SK-N-SH (cell line): ENCODE data around the gene SS18. TPM values are rescaled to one million over a fixed set of nuclear protein-coding genes. Genes with fewer than 3 reads are reported as not detected.

Experiments used
- CTCF ChIA-PET: fragments of 300-600, 350-600 bp; formaldehyde crosslinking; extraction: SDS; loops from one replicate; lab custom pipeline; 2021; lab: Yijun Ruan, JAX
- POLR2A ChIA-PET: fragments of 350-600 bp; sonication (Branson Sonifier 250); formaldehyde crosslinking; extraction: SDS; loops from one replicate; lab custom pipeline; 2020; ENCODE audit warnings: antibody characterized with exemption, inconsistent platforms; lab: Yijun Ruan, JAX
- DNase-seq: peaks from one replicate; pipeline ENCODE4 v3.0.0; 2012
- H2AFZ ChIP-seq: fragments of 200-600 bp; sonication (generic); 2 replicates; pipeline ENCODE4 v1.8.1; 2016; ENCODE audit warnings: antibody characterized with exemption, mild to moderate bottlenecking, low read depth
- H3F3A ChIP-seq: fragments of 200-600 bp; sonication (generic); replicated peaks from 2 replicates; pipeline ENCODE3; 2016; ENCODE audit warnings: antibody characterized with exemption, mild to moderate bottlenecking; ENCODE audit not compliant: insufficient read depth
- H3K27ac ChIP-seq, 2 experiments: fragments of 200-500 bp in 1 of 2; fragments of 200-600 bp in 1 of 2; sonication (Bioruptor generic) in 1 of 2; sonication (generic), shearing (Covaris generic) in 1 of 2; 2 replicates each; pipeline versions ENCODE4 v1.5.1 to v1.6.1; 2014 to 2016; ENCODE audit warnings: low read depth in 2 of 2, inconsistent platforms in 1 of 2, low read length in 1 of 2, mild to moderate bottlenecking in 1 of 2, mixed read lengths in 1 of 2
- H3K27me3 ChIP-seq: fragments of 200-600 bp; sonication (generic), shearing (Covaris generic); 2 replicates; pipeline ENCODE4 v1.6.1; 2016; ENCODE audit warnings: mixed run types; ENCODE audit not compliant: insufficient read depth
- H3K36me3 ChIP-seq, 2 experiments: fragments of 200-500 bp in 1 of 2; fragments of 200-600 bp in 1 of 2; sonication (Bioruptor generic) in 1 of 2; sonication (generic) in 1 of 2; replicated peaks in 1 of 2; 2 replicates each; pipeline versions ENCODE3 to v1.5.1; 2014 to 2016; ENCODE audit warnings: low read length in 1 of 2, mild to moderate bottlenecking in 1 of 2; ENCODE audit not compliant: insufficient read depth in 2 of 2, control insufficient read depth in 1 of 2
- H3K4me1 ChIP-seq, 2 experiments: fragments of 200-500 bp in 1 of 2; fragments of 200-600 bp in 1 of 2; sonication (Bioruptor generic) in 1 of 2; sonication (generic), shearing (Covaris generic) in 1 of 2; 2 replicates each; pipeline versions ENCODE4 v1.5.1 to v1.6.1; 2014 to 2016; ENCODE audit warnings: low read depth in 1 of 2, low read length in 1 of 2, mixed run types in 1 of 2; ENCODE audit not compliant: insufficient read depth in 2 of 2, control insufficient read depth in 1 of 2
- H3K4me2 ChIP-seq: fragments of 200-600 bp; sonication (generic), shearing (Covaris generic); 2 replicates; pipeline ENCODE4 v1.6.1; 2017; ENCODE audit warnings: mixed run types
- H3K4me3 ChIP-seq, 2 experiments: fragments of 200-500 bp in 1 of 2; fragments of 200-600 bp in 1 of 2; sonication (Bioruptor generic) in 1 of 2; sonication (generic), shearing (Covaris generic) in 1 of 2; 2 replicates each; pipeline versions ENCODE4 v1.5.1 to v1.8.1; 2014 to 2016; ENCODE audit warnings: low read depth in 2 of 2, inconsistent platforms in 1 of 2, low read length in 1 of 2, mild to moderate bottlenecking in 1 of 2, mixed read lengths in 1 of 2, moderate library complexity in 1 of 2
- H3K79me2 ChIP-seq: fragments of 200-600 bp; sonication (generic); 2 replicates; pipeline ENCODE4 v1.8.1; 2017; ENCODE audit warnings: mild to moderate bottlenecking; ENCODE audit not compliant: insufficient read depth
- H3K9ac ChIP-seq: fragments of 200-600 bp; sonication (generic); 2 replicates; pipeline ENCODE4 v1.6.1; 2017; ENCODE audit warnings: mixed run types
- H3K9me2 ChIP-seq: fragments of 200-600 bp; sonication (generic); 2 replicates; pipeline ENCODE4 v1.6.1; 2017; ENCODE audit warnings: mixed run types
- H3K9me3 ChIP-seq: fragments of 200-600 bp; sonication (generic); 2 replicates; pipeline ENCODE4 v1.6.1; 2017; ENCODE audit warnings: mixed run types, mild to moderate bottlenecking, moderate library complexity
- H4K20me1 ChIP-seq: fragments of 200-600 bp; sonication (generic); 2 replicates; pipeline ENCODE4 v1.6.1; 2017; ENCODE audit warnings: mild to moderate bottlenecking, mixed run types; ENCODE audit not compliant: insufficient read depth
- CHD2 ChIP-seq: fragments of 150-350 bp; IDR thresholded peaks from 2 replicates; pipeline ENCODE4 v1.6.1; 2018; ENCODE audit warnings: low read length; ENCODE audit not compliant: partially characterized antibody
- EP300 ChIP-seq, 2 experiments: IDR thresholded peaks; 2 replicates each; pipeline versions ENCODE4 v1.4.0 to v1.6.1; 2012; ENCODE audit warnings: borderline replicate concordance in 1 of 2, low read depth in 1 of 2, low read length in 1 of 2
- EZH2phosphoT487 ChIP-seq: fragments of 200-600 bp; sonication (generic); IDR thresholded peaks from 2 replicates; pipeline ENCODE4 v1.6.1; 2017; ENCODE audit warnings: low read depth, mixed run types, mild to moderate bottlenecking, antibody characterized with exemption, moderate library complexity, borderline replicate concordance
- FOXJ3 ChIP-seq: sonication (generic); formaldehyde crosslinking; IDR thresholded peaks from 2 replicates; pipeline ENCODE4 v1.5.1; 2020; ENCODE audit warnings: mild to moderate bottlenecking, missing genetic modification reagents
- FOXM1 ChIP-seq: IDR thresholded peaks from 2 replicates; pipeline ENCODE4 v1.4.0; 2012; ENCODE audit warnings: low read depth, mild to moderate bottlenecking
- GABPA ChIP-seq: IDR thresholded peaks from 2 replicates; pipeline ENCODE4 v1.4.0; 2012; ENCODE audit warnings: low read depth, mild to moderate bottlenecking
- JUND ChIP-seq: IDR thresholded peaks from 2 replicates; pipeline ENCODE4 v1.4.0; 2012
- MAX ChIP-seq: IDR thresholded peaks from 2 replicates; pipeline ENCODE4 v1.4.0; 2012; ENCODE audit warnings: low read depth
- MEF2A ChIP-seq: IDR thresholded peaks from 2 replicates; pipeline ENCODE4 v1.4.0; 2012; ENCODE audit warnings: low read depth, borderline replicate concordance
- MXI1 ChIP-seq: IDR thresholded peaks from 2 replicates; pipeline ENCODE4 v1.6.1; 2012; ENCODE audit warnings: mild to moderate bottlenecking, low read depth, low read length, improper control_type of control experiment
- NRF1 ChIP-seq: IDR thresholded peaks from 2 replicates; pipeline ENCODE4 v1.6.1; 2012; ENCODE audit warnings: low read depth, mild to moderate bottlenecking, low read length
- PBX3 ChIP-seq: IDR thresholded peaks from 2 replicates; pipeline ENCODE4; 2012
- POLR2AphosphoS5 ChIP-seq: IDR thresholded peaks from 2 replicates; pipeline ENCODE4 v1.6.1; 2012; ENCODE audit warnings: low read depth, low read length
- RAD21 ChIP-seq: IDR thresholded peaks from 2 replicates; pipeline ENCODE4 v1.6.1; 2012; ENCODE audit warnings: mild to moderate bottlenecking, low read length
- RCOR1 ChIP-seq: fragments of 150-350 bp; IDR thresholded peaks from 2 replicates; pipeline ENCODE4 v1.6.1; 2017; ENCODE audit warnings: antibody characterized with exemption, low read length
- RFX5 ChIP-seq: IDR thresholded peaks from 2 replicates; pipeline ENCODE4 v1.6.1; 2012; ENCODE audit warnings: mild to moderate bottlenecking, improper control_type of control experiment, low read length
- SIN3A ChIP-seq: IDR thresholded peaks from 2 replicates; pipeline ENCODE4 v1.6.1; 2012; ENCODE audit warnings: low read depth, mild to moderate bottlenecking, low read length, moderate library complexity, borderline replicate concordance
- SMC3 ChIP-seq: IDR thresholded peaks from 2 replicates; pipeline ENCODE4 v1.6.1; 2012; ENCODE audit warnings: low read depth, low read length, improper control_type of control experiment
- TAF1 ChIP-seq: IDR thresholded peaks from 2 replicates; pipeline ENCODE4 v1.6.1; 2012; ENCODE audit warnings: low read depth, mild to moderate bottlenecking, low read length, moderate library complexity, borderline replicate concordance
- TCF12 ChIP-seq: IDR thresholded peaks from 2 replicates; pipeline ENCODE4 v1.4.0; 2012
- TEAD4 ChIP-seq: IDR thresholded peaks from 2 replicates; pipeline ENCODE4 v1.4.0; 2012; ENCODE audit warnings: mild to moderate bottlenecking, borderline replicate concordance; ENCODE audit not compliant: insufficient read depth
- YY1 ChIP-seq: IDR thresholded peaks from 2 replicates; pipeline ENCODE4 v1.4.0; 2012; ENCODE audit warnings: low read depth, mild to moderate bottlenecking
- WGBS: methylation state at CpG from one replicate; pipeline ENCODE4 v1.1.6; 2017; ENCODE audit warnings: low lambda C conversion rate; 5-methylcytosine and 5-hydroxymethylcytosine counted together
- polyA plus RNA-seq, 3 experiments: library from polyadenylated mRNA; depleted of rRNA; stranded (reverse); fragments of >200 nt; gene quantifications; 2 replicates each; pipeline ENCODE4 v1.2.3, GENCODE V29; 2012
- TF ChIP-seq, protein P1 (sequence below): IDR thresholded peaks from 2 replicates; pipeline ENCODE4 v1.4.0; 2012; ENCODE audit warnings: low read depth, borderline replicate concordance
- TF ChIP-seq, protein P2 (sequence below): fragments of 150-350 bp; IDR thresholded peaks from 2 replicates; pipeline ENCODE4 v1.6.1; 2017; ENCODE audit warnings: antibody characterized with exemption, low read length, low read depth, borderline replicate concordance

SS18 gene
- polyA plus RNA-seq, 1 of the 3 experiments (the other 2 are of a cell fraction): 98.6 TPM

GRCh38 chr18:26071020-26071419, 19.4 kb downstream of the SS18 start:
- no peak for DNase-seq
- Histone ChIP-seq H3K36me3 (peaks cover 79 to 98% of the 10 kb centered on the region in 2 experiments), H3K4me1 (peaks cover 4 to 10% of the 10 kb centered on the region in 2 experiments; a peak in 2 of 4 replicates), H3K9me3 (0 out of 2 replicates have a peak, but pooled peaks cover 14% of the 10 kb centered on the region), H3K4me2 (no peak overlapping the region), H3K9me2 (no peaks in the 10 kb centered on the region; the same call in 1 of the 2 replicates), H4K20me1 (peaks cover 7% of the 10 kb centered on the region; the same call in 1 of the 2 replicates), H3K27me3 (no peaks in the 10 kb centered on the region), H3K27ac (no peak overlapping the region), H3K79me2 (peaks cover 95% of the 10 kb centered on the region), H3K4me3 (0 out of 4 replicates have a peak overlapping the region, but pooled peaks of 1 of the 2 experiments have one; percentile 4), H3F3A (peaks cover 18% of the 10 kb centered on the region), H2AFZ (no peak overlapping the region), H3K9ac (no peak overlapping the region)
- TF ChIP-seq EZH2phosphoT487 (no peak), CHD2 (no peak), POLR2AphosphoS5 (no peak), SMC3 (no peak), PBX3 (no peak), MAX (no peak), MXI1 (no peak), FOXM1 (no peak)
- TF ChIP-seq, protein P1, sequence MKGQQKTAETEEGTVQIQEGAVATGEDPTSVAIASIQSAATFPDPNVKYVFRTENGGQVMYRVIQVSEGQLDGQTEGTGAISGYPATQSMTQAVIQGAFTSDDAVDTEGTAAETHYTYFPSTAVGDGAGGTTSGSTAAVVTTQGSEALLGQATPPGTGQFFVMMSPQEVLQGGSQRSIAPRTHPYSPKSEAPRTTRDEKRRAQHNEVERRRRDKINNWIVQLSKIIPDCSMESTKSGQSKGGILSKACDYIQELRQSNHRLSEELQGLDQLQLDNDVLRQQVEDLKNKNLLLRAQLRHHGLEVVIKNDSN: no peak
- CTCF ChIA-PET: no interaction called here
- POLR2A ChIA-PET: no interaction called here

DNA sequence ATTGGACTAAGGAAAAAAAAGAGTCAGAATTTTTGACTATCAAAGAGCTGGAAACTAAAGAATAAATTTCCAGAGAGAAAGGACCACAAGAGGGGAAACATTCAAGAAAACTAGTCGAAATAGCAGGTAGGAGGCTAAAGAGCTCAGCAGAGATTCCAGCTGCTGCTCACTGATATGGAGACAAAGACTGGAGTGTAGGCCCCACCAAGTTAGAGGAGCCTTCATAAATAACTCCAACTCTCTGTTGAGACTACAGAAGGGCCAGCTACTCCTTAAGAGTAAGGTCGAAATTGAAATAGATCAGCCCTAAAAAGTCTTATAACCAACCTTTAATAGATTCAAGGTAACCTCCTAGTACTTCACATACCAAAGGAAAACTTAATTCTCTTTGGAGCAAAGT, 31.1 kb downstream of the SS18 start:
- TF ChIP-seq MAX (no peak), POLR2AphosphoS5 (no peak), MEF2A (no peak), CHD2 (no peak), TAF1 (no peak), GABPA (no peak), YY1 (no peak), JUND (no peak), RCOR1 (no peak), TCF12 (no peak), PBX3 (no peak), RAD21 (no peak), RFX5 (no peak), TEAD4 (no peak), FOXJ3 (CRISPR knock-in tag) (no peak), NRF1 (no peak), SIN3A (no peak), EP300 (IDR thresholded peaks at IDR 0.05; ENCODE audit: borderline replicate concordance in 1 of 2, low read depth in 1 of 2, low read length in 1 of 2) (no peak)
- TF ChIP-seq, protein P2, sequence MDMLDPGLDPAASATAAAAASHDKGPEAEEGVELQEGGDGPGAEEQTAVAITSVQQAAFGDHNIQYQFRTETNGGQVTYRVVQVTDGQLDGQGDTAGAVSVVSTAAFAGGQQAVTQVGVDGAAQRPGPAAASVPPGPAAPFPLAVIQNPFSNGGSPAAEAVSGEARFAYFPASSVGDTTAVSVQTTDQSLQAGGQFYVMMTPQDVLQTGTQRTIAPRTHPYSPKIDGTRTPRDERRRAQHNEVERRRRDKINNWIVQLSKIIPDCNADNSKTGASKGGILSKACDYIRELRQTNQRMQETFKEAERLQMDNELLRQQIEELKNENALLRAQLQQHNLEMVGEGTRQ: no peak
- TF ChIP-seq, protein P1: no peak
- TF ChIP-seq, all 33 proteins: peak for 0
- Histone ChIP-seq H2AFZ (no peak overlapping the region), H3K27me3 (no peaks in the 10 kb centered on the region), H3K4me1 (peaks cover 0 to 15% of the 10 kb centered on the region in 2 experiments; a peak in 2 of 4 replicates), H3K36me3 (peaks cover 51 to 79% of the 10 kb centered on the region in 2 experiments), H3K9ac (no peak overlapping the region), H3F3A (peaks cover under 1% of the 10 kb centered on the region), H3K27ac (no peak overlapping the region; a peak in 1 of 4 replicates), H3K9me3 (no peaks in the 10 kb centered on the region), H3K4me3 (no peak overlapping the region), H3K9me2 (no peaks in the 10 kb centered on the region), H3K79me2 (peaks cover 99% of the 10 kb centered on the region), H3K4me2 (no peak overlapping the region), H4K20me1 (no peaks in the 10 kb centered on the region; the same call in 1 of the 2 replicates)
- 89% methylated on average over 2 of the region's 2 CpGs for WGBS
- no peak for DNase-seq
- POLR2A ChIA-PET: no interaction called here
- CTCF ChIA-PET: no interaction called here
